ENCODE measurements around the gene GLT8D2.

DNA sequence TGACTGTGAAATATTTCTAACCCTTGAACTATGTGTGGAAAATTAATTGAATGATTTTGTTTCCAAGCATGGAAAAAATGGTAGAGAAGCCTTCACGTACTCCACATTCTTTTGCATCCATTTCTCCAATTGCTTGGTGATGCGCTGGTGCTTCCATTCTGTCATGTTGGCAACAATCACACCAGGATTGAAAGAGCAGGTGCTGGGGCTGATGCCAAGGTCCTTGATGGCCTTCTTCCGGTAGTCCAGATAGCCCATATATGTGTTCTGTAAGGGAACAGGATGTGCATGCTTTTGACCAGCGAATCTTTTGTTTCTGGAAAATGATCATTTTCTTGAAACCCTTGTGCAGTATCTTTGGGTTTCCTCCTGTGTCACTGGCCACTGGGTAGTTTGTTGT is 55.8 kb downstream of the GLT8D2 start:
- TF ChIP-seq, protein P1, sequence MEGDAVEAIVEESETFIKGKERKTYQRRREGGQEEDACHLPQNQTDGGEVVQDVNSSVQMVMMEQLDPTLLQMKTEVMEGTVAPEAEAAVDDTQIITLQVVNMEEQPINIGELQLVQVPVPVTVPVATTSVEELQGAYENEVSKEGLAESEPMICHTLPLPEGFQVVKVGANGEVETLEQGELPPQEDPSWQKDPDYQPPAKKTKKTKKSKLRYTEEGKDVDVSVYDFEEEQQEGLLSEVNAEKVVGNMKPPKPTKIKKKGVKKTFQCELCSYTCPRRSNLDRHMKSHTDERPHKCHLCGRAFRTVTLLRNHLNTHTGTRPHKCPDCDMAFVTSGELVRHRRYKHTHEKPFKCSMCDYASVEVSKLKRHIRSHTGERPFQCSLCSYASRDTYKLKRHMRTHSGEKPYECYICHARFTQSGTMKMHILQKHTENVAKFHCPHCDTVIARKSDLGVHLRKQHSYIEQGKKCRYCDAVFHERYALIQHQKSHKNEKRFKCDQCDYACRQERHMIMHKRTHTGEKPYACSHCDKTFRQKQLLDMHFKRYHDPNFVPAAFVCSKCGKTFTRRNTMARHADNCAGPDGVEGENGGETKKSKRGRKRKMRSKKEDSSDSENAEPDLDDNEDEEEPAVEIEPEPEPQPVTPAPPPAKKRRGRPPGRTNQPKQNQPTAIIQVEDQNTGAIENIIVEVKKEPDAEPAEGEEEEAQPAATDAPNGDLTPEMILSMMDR (conservative IDR thresholded peaks at IDR 0.05 in 1 of 2, IDR thresholded peaks at IDR 0.05 in 1 of 2; ENCODE audit: low read depth in 1 of 2, low read length in 2 of 2), result no peak
- no peak for TF ChIP-seq EZH2 (IDR thresholded peaks at IDR 0.05; ENCODE audit: low read length, missing control alignments)

All from fibroblast of lung (primary cell).